ENCODE data around the gene ZBTB34. TPM values are rescaled to one million over a fixed set of nuclear protein-coding genes. Genes with fewer than 3 reads are reported as not detected.
A peak's percentile ranks its signal among the peaks of the same experiment; 100 is the strongest.

ZBTB34 gene
- total RNA-seq, 3 donors from 2014 or later (not counting 1 experiment from before 2014, with no cell fraction given), result 8.9 to 13.9 (median 12.0) TPM

- Mint-ChIP-seq H3K36me3 (no peaks in the 10 kb centered on the region), H3K4me3 (no peak overlapping the region), H3K27ac (no peak overlapping the region), H3K27me3 (ENCODE audit: low read depth in 2 of 2) (peaks cover 0 to 2% of the 10 kb centered on the region in 2 donors), H3K4me1 (no peaks in the 10 kb centered on the region), H3K9me3 (no peaks in the 10 kb centered on the region)
- Histone ChIP-seq H3K4me1 (ENCODE audit: control insufficient read depth, insufficient read depth, low read length) (no peaks in the 10 kb centered on the region), H3K36me3 (ENCODE audit: control insufficient read depth, insufficient read depth, low read length) (no peaks in the 10 kb centered on the region), H3K9me3 (ENCODE audit: control insufficient read depth, insufficient read depth, low read length) (no peaks in the 10 kb centered on the region), H3K4me3 (ENCODE audit: low read length) (no peak overlapping the region), H3K27me3 (ENCODE audit: control insufficient read depth, insufficient read depth, low read length) (no peaks in the 10 kb centered on the region), H3K27ac (ENCODE audit: low read length) (no peak overlapping the region)
- intact Hi-C loops (cut with micrococcal nuclease), result no loop called here
- ATAC-seq (no peak), DNase-seq (no peak)
- 91% methylated on average over 6 of the region's 6 CpGs for WGBS (ENCODE audit: insufficient coverage)
- no peak for TF ChIP-seq CTCF (IDR thresholded peaks at IDR 0.05)
Measured at GRCh38 chr9:126927419-126927818, 67.0 kb downstream of the ZBTB34 start.

- no peak for ATAC-seq
- Histone ChIP-seq H3K27ac (ENCODE audit: low read length) (no peak overlapping the region), H3K4me1 (ENCODE audit: control insufficient read depth, insufficient read depth, low read length) (no peaks in the 10 kb centered on the region), H3K27me3 (ENCODE audit: control insufficient read depth, insufficient read depth, low read length) (no peaks in the 10 kb centered on the region), H3K9me3 (ENCODE audit: control insufficient read depth, insufficient read depth, low read length) (no peaks in the 10 kb centered on the region), H3K4me3 (ENCODE audit: low read length) (no peak overlapping the region), H3K36me3 (ENCODE audit: control insufficient read depth, insufficient read depth, low read length) (no peaks in the 10 kb centered on the region)
- no peaks in the 10 kb centered on the region for H3K36me3 Mint-ChIP-seq
- peaks cover 0 to 6% of the 10 kb centered on the region in 2 donors for H3K4me1 Mint-ChIP-seq
- WGBS (ENCODE audit: insufficient coverage), result 91% methylated on average over 11 of the region's 11 CpGs
- no peak for TF ChIP-seq CTCF (IDR thresholded peaks at IDR 0.05)
- DNase-seq, result no peak
- H3K27me3 Mint-ChIP-seq (ENCODE audit: low read depth in 2 of 2), result peaks cover 8% of the 10 kb centered on the region in 2 donors
- peak overlapping the region in 1 of 2 donors; percentile 31 for H3K27ac Mint-ChIP-seq
- intact Hi-C loops (cut with micrococcal nuclease), result no loop called here
- H3K4me3 Mint-ChIP-seq, result no peak overlapping the region
- no peaks in the 10 kb centered on the region for H3K9me3 Mint-ChIP-seq
Measured at GRCh38 chr9:126932871-126933321, 72.5 kb downstream of the ZBTB34 start.

- TF ChIP-seq CTCF (IDR thresholded peaks at IDR 0.05), result no peak
- Mint-ChIP-seq H3K27ac (peak overlapping the region in 1 of 2 donors; percentile 31), H3K36me3 (no peaks in the 10 kb centered on the region), H3K27me3 (ENCODE audit: low read depth in 2 of 2) (peaks cover 8% of the 10 kb centered on the region in 2 donors), H3K4me3 (no peak overlapping the region), H3K9me3 (no peaks in the 10 kb centered on the region), H3K4me1 (peaks cover 0 to 6% of the 10 kb centered on the region in 2 donors)
- Histone ChIP-seq H3K9me3 (ENCODE audit: control insufficient read depth, insufficient read depth, low read length) (no peaks in the 10 kb centered on the region), H3K4me3 (ENCODE audit: low read length) (no peak overlapping the region), H3K27me3 (ENCODE audit: control insufficient read depth, insufficient read depth, low read length) (no peaks in the 10 kb centered on the region), H3K27ac (ENCODE audit: low read length) (no peak overlapping the region), H3K36me3 (ENCODE audit: control insufficient read depth, insufficient read depth, low read length) (no peaks in the 10 kb centered on the region), H3K4me1 (ENCODE audit: control insufficient read depth, insufficient read depth, low read length) (no peaks in the 10 kb centered on the region)
- ATAC-seq (no peak), DNase-seq (no peak)
- WGBS (ENCODE audit: insufficient coverage), result 90% methylated on average over 11 of the region's 11 CpGs
- intact Hi-C loops (cut with micrococcal nuclease), result no loop called here
Measured at GRCh38 chr9:126933334-126933980, 73.0 kb downstream of the ZBTB34 start.

- no peak overlapping the region for H3K4me3 Mint-ChIP-seq
- H3K27ac ChIP-seq (ENCODE audit: low read length), result no peak overlapping the region
- H3K9me3 ChIP-seq (ENCODE audit: control insufficient read depth, insufficient read depth, low read length), result no peaks in the 10 kb centered on the region
- no peak overlapping the region for H3K4me3 ChIP-seq (ENCODE audit: low read length)
- H3K9me3 Mint-ChIP-seq, result no peaks in the 10 kb centered on the region
- ATAC-seq (no peak), DNase-seq (no peak)
- 56% methylated on average over 8 of the region's 8 CpGs for WGBS (ENCODE audit: insufficient coverage)
- H3K27ac Mint-ChIP-seq, result no peak overlapping the region
- peaks cover 0 to 6% of the 10 kb centered on the region in 2 donors for H3K4me1 Mint-ChIP-seq
- no peak for TF ChIP-seq CTCF (IDR thresholded peaks at IDR 0.05)
- intact Hi-C loops (cut with micrococcal nuclease), result no loop called here
- no peaks in the 10 kb centered on the region for H3K4me1 ChIP-seq (ENCODE audit: control insufficient read depth, insufficient read depth, low read length)
- no peaks in the 10 kb centered on the region for H3K36me3 ChIP-seq (ENCODE audit: control insufficient read depth, insufficient read depth, low read length)
- no peaks in the 10 kb centered on the region for H3K36me3 Mint-ChIP-seq
- no peaks in the 10 kb centered on the region for H3K27me3 ChIP-seq (ENCODE audit: control insufficient read depth, insufficient read depth, low read length)
- H3K27me3 Mint-ChIP-seq (ENCODE audit: low read depth in 2 of 2), result peaks cover 8% of the 10 kb centered on the region in 2 donors
Measured at GRCh38 chr9:126934441-126934840, 74.0 kb downstream of the ZBTB34 start.
